ENCODE results near the gene INPP5D. TPM values are rescaled to one million over a fixed set of nuclear protein-coding genes. Genes with fewer than 3 reads are reported as not detected.

The INPP5D gene
- polyA plus RNA-seq, 1 donor (not counting 4 experiments of a cell fraction or from before 2014, with no cell fraction given) = 7.5 TPM

- no peaks in the 10 kb centered on the region for H4K20me1 ChIP-seq (ENCODE audit: control insufficient read depth, extremely low read depth, insufficient read depth, low read length)
- no peak for TF ChIP-seq CTCF (optimal IDR thresholded peaks at IDR 0.05 in 1 of 3, IDR thresholded peaks at IDR 0.05 in 1 of 3, conservative IDR thresholded peaks at IDR 0.05 in 1 of 3; ENCODE audit: extremely low read depth in 1 of 3, insufficient read depth in 2 of 3, low read length in 3 of 3)
- TF ChIP-seq EZH2 (IDR thresholded peaks at IDR 0.05; ENCODE audit: low read length) = no peak
- dilution Hi-C loops (cut with MboI; ENCODE audit: extremely low pct_ligation_motif_present, low sequenced_read_pairs) = no loop called here
- no peak overlapping the region for H3K4me2 ChIP-seq (ENCODE audit: control insufficient read depth, extremely low read depth, insufficient read depth, low read depth, low read length)
- no peak for DNase-seq (ENCODE audit: low read depth, low spot score)
- H3K27me3 ChIP-seq (ENCODE audit: control insufficient read depth, extremely low read depth, insufficient read depth, low read length) = peaks cover 21% of the 10 kb centered on the region
- peaks cover 4% of the 10 kb centered on the region for H3K4me1 ChIP-seq (ENCODE audit: control insufficient read depth, extremely low read depth, insufficient read depth, low read length)
- H3K27ac ChIP-seq (ENCODE audit: control insufficient read depth, insufficient read depth, low read length) = no peak overlapping the region
- H3K9me3 ChIP-seq (ENCODE audit: control insufficient read depth, low read depth, low read length) = no peaks in the 10 kb centered on the region
- no peak overlapping the region for H3K4me3 ChIP-seq (ENCODE audit: control insufficient read depth in 2 of 3, extremely low read depth in 1 of 3, insufficient read depth in 2 of 3, low read depth in 1 of 3, low read length in 3 of 3)
- H2AFZ ChIP-seq (ENCODE audit: control insufficient read depth, low read length) = no peak overlapping the region
- H3K9me1 ChIP-seq (ENCODE audit: control insufficient read depth, extremely low read depth, insufficient read depth, low read length) = no peaks in the 10 kb centered on the region
- no peaks in the 10 kb centered on the region for H3K79me2 ChIP-seq (ENCODE audit: control insufficient read depth, insufficient read depth, low read length)
- H3K9ac ChIP-seq (ENCODE audit: control insufficient read depth, extremely low read depth, insufficient read depth, low read length) = no peak overlapping the region
- FAIRE-seq = no peak
- no peaks in the 10 kb centered on the region for H3K36me3 ChIP-seq (ENCODE audit: control insufficient read depth in 2 of 2, extremely low read depth in 1 of 2, insufficient read depth in 2 of 2, low read length in 2 of 2)
These were observed 28.8 kb downstream of the INPP5D start for GRCh38 chr2:233088972-233089345.

GRCh38 chr2:233089851-233090250 lies 29.7 kb downstream of the INPP5D start:
- no peak overlapping the region for H3K4me3 ChIP-seq (ENCODE audit: control insufficient read depth in 2 of 3, extremely low read depth in 1 of 3, insufficient read depth in 2 of 3, low read depth in 1 of 3, low read length in 3 of 3)
- no peak for DNase-seq (ENCODE audit: low read depth, low spot score)
- dilution Hi-C loops (cut with MboI; ENCODE audit: extremely low pct_ligation_motif_present, low sequenced_read_pairs) = no loop called here

More at GRCh38 chr2:233089851-233090250, 29.7 kb downstream of the INPP5D start:
- H4K20me1 ChIP-seq (ENCODE audit: control insufficient read depth, extremely low read depth, insufficient read depth, low read length) = no peaks in the 10 kb centered on the region
- H3K36me3 ChIP-seq (ENCODE audit: control insufficient read depth in 2 of 2, extremely low read depth in 1 of 2, insufficient read depth in 2 of 2, low read length in 2 of 2) = no peaks in the 10 kb centered on the region
- H3K27me3 ChIP-seq (ENCODE audit: control insufficient read depth, extremely low read depth, insufficient read depth, low read length) = peaks cover 16% of the 10 kb centered on the region
- TF ChIP-seq EZH2 (IDR thresholded peaks at IDR 0.05; ENCODE audit: low read length) = no peak
- no peak for TF ChIP-seq CTCF (optimal IDR thresholded peaks at IDR 0.05 in 1 of 3, IDR thresholded peaks at IDR 0.05 in 1 of 3, conservative IDR thresholded peaks at IDR 0.05 in 1 of 3; ENCODE audit: extremely low read depth in 1 of 3, insufficient read depth in 2 of 3, low read length in 3 of 3)
- no peaks in the 10 kb centered on the region for H3K9me3 ChIP-seq (ENCODE audit: control insufficient read depth, low read depth, low read length)
- H3K9me1 ChIP-seq (ENCODE audit: control insufficient read depth, extremely low read depth, insufficient read depth, low read length) = no peaks in the 10 kb centered on the region
- H3K27ac ChIP-seq (ENCODE audit: control insufficient read depth, insufficient read depth, low read length) = no peak overlapping the region
- H3K4me2 ChIP-seq (ENCODE audit: control insufficient read depth, extremely low read depth, insufficient read depth, low read depth, low read length) = no peak overlapping the region
- peaks cover 4% of the 10 kb centered on the region for H3K4me1 ChIP-seq (ENCODE audit: control insufficient read depth, extremely low read depth, insufficient read depth, low read length)
- FAIRE-seq = no peak
- H3K79me2 ChIP-seq (ENCODE audit: control insufficient read depth, insufficient read depth, low read length) = no peaks in the 10 kb centered on the region
- no peak overlapping the region for H2AFZ ChIP-seq (ENCODE audit: control insufficient read depth, low read length)
- no peak overlapping the region for H3K9ac ChIP-seq (ENCODE audit: control insufficient read depth, extremely low read depth, insufficient read depth, low read length)
